ENCODE measurements around the gene BNC1.

The BNC1 gene

GRCh38 chr15:83312071-83312470, 27.6 kb upstream of the BNC1 start:
- no peak for TF ChIP-seq CTCF (IDR thresholded peaks at IDR 0.05; ENCODE audit: unreplicated experiment in 3 of 3)
- Mint-ChIP-seq H3K9me3 (no peaks in the 10 kb centered on the region), H3K27ac (no peak overlapping the region), H3K36me3 (ENCODE audit: low read depth) (no peaks in the 10 kb centered on the region), H3K4me3 (no peak overlapping the region), H3K4me1 (peaks cover 9% of the 10 kb centered on the region), H3K27me3 (ENCODE audit: low read depth) (no peaks in the 10 kb centered on the region)

- no peaks in the 10 kb centered on the region for H3K9me3 Mint-ChIP-seq
- no peak overlapping the region for H3K4me3 Mint-ChIP-seq
- no peak for TF ChIP-seq CTCF (IDR thresholded peaks at IDR 0.05; ENCODE audit: unreplicated experiment in 3 of 3)
- H3K27ac Mint-ChIP-seq: peak overlapping the region in 1 of 3 experiments; percentile 38
- no peaks in the 10 kb centered on the region for H3K27me3 Mint-ChIP-seq (ENCODE audit: low read depth)
- H3K36me3 Mint-ChIP-seq (ENCODE audit: low read depth): no peaks in the 10 kb centered on the region
- peaks cover 16% of the 10 kb centered on the region for H3K4me1 Mint-ChIP-seq
Measured at GRCh38 chr15:83310521-83311456, 26.3 kb upstream of the BNC1 start.

DNA sequence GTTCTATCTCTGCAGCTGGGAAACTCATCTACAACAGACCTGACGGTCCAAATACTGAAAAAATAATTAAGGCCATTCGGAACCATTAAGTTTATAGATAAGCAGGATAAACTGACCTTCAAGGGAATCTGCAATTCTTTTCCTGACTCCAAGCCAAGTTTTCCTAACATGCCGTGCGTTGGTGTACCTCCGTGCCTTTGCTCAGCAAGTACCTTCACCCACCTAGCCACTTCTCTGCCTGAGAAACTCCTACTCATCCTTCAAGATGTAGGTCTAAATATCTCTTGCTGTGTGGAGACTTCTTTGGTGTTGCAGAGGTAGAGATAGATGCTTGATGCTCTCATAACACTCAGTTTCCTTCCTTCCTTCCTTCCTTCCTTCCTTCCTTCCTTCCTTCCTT, 24.2 kb upstream of the BNC1 start:
- Mint-ChIP-seq H3K27ac (no peak overlapping the region), H3K4me3 (no peak overlapping the region), H3K4me1 (peaks cover 24% of the 10 kb centered on the region), H3K36me3 (ENCODE audit: low read depth) (no peaks in the 10 kb centered on the region), H3K27me3 (ENCODE audit: low read depth) (no peaks in the 10 kb centered on the region), H3K9me3 (no peaks in the 10 kb centered on the region)
- TF ChIP-seq CTCF (IDR thresholded peaks at IDR 0.05; ENCODE audit: unreplicated experiment in 3 of 3): no peak

DNA sequence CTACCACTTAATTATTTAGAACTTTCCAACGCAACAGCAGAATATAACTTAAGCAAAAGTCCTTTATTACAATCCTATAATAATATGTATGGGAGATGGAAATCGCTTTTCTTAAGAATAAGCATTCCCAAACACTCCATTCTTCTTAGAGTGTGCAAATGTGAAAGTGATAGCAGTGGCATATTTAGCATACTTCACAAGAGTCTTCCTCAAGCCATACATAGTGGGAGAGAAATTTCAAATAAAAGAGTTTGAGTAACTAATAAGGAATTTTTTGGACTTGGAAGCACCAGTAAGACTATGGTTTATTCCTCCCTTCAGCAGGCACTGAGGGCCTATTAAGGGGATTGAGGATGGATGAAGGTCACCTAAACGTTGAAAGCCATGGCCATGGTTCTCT, 22.1 kb upstream of the BNC1 start:
- Mint-ChIP-seq H3K4me3 (no peak overlapping the region), H3K27me3 (ENCODE audit: low read depth) (no peaks in the 10 kb centered on the region), H3K4me1 (peaks cover 24% of the 10 kb centered on the region), H3K27ac (peak overlapping the region in 2 of 3 experiments; percentile 30 to 73), H3K9me3 (peaks cover 4% of the 10 kb centered on the region), H3K36me3 (ENCODE audit: low read depth) (no peaks in the 10 kb centered on the region)
- no peak for TF ChIP-seq CTCF (IDR thresholded peaks at IDR 0.05; ENCODE audit: unreplicated experiment in 3 of 3)

- Mint-ChIP-seq H3K4me3 (peak overlapping the region in 2 of 3 experiments; percentile 18 to 37), H3K9me3 (peaks cover 4% of the 10 kb centered on the region), H3K27ac (peak overlapping the region; percentile 0 to 73 (median 30)), H3K27me3 (ENCODE audit: low read depth) (no peaks in the 10 kb centered on the region), H3K4me1 (peaks cover 19% of the 10 kb centered on the region), H3K36me3 (ENCODE audit: low read depth) (no peaks in the 10 kb centered on the region)
- no peak for TF ChIP-seq CTCF (IDR thresholded peaks at IDR 0.05; ENCODE audit: unreplicated experiment in 3 of 3)
Measured at GRCh38 chr15:83305704-83306291, 21.3 kb upstream of the BNC1 start.

All from nephron (organoid).